ENCODE results near the gene NR5A1. TPM values are rescaled to one million over a fixed set of nuclear protein-coding genes. Genes with fewer than 3 reads are reported as not detected.

NR5A1 gene
- total RNA-seq, 2 donors from 2014 or later, result not detected

DNA sequence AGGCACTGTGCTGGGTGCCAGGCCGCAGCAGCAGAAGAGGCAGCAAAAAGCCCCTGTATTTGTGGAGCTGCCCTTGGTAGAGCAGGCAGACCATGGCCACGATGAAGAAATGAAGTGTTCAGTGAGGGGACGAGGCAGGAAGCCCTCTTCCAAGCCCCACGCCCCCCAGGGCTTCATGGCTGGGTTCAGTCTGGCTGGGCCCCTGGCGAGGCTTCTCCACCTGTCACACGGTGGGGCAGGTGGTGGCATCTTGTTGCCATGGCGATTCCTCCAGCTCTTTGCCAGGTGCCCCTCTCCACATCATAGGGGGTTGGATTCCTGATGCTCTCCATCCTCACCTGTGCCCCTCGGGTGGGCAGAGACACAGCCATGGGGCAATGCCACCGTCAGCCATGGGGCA lies 35.4 kb downstream of the NR5A1 start:
- TF ChIP-seq, protein P1, sequence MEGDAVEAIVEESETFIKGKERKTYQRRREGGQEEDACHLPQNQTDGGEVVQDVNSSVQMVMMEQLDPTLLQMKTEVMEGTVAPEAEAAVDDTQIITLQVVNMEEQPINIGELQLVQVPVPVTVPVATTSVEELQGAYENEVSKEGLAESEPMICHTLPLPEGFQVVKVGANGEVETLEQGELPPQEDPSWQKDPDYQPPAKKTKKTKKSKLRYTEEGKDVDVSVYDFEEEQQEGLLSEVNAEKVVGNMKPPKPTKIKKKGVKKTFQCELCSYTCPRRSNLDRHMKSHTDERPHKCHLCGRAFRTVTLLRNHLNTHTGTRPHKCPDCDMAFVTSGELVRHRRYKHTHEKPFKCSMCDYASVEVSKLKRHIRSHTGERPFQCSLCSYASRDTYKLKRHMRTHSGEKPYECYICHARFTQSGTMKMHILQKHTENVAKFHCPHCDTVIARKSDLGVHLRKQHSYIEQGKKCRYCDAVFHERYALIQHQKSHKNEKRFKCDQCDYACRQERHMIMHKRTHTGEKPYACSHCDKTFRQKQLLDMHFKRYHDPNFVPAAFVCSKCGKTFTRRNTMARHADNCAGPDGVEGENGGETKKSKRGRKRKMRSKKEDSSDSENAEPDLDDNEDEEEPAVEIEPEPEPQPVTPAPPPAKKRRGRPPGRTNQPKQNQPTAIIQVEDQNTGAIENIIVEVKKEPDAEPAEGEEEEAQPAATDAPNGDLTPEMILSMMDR (IDR thresholded peaks at IDR 0.05), result no peak
- H3K4me1 ChIP-seq, result no peaks in the 10 kb centered on the region
- no peak overlapping the region for H3K4me3 ChIP-seq
- no peak for DNase-seq (ENCODE audit: low spot score)
- no peaks in the 10 kb centered on the region for H3K9me3 ChIP-seq
- H3K27me3 ChIP-seq, result no peaks in the 10 kb centered on the region
- no peak overlapping the region for H3K27ac ChIP-seq
- H3K36me3 ChIP-seq, result no peaks in the 10 kb centered on the region

DNA sequence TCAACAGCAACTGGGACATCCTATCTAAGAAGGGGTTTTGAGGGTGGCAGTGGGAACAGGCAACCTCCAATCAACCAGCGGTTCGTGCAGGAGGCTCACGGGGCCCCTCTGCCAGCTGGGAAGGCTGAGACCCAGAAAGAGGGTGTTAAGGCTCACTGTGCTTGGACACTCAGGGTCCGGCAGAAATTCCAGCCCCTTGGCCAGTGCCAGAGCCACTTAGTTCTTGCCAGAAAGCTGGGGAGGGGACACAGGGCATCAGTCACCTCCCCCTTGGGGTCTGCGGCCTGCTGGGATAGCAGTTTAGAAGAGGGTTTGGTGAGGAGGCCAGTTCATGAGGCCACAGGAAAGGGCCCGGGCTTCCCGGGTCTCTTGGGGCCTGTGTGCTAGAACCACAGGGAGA lies 36.5 kb downstream of the NR5A1 start:
- Histone ChIP-seq H3K27me3 (no peaks in the 10 kb centered on the region), H3K27ac (no peak overlapping the region), H3K9me3 (no peaks in the 10 kb centered on the region), H3K36me3 (no peaks in the 10 kb centered on the region), H3K4me1 (no peaks in the 10 kb centered on the region), H3K4me3 (no peak overlapping the region)
- TF ChIP-seq, protein P1 (IDR thresholded peaks at IDR 0.05), result no peak
- no peak for DNase-seq (ENCODE audit: low spot score)

DNA sequence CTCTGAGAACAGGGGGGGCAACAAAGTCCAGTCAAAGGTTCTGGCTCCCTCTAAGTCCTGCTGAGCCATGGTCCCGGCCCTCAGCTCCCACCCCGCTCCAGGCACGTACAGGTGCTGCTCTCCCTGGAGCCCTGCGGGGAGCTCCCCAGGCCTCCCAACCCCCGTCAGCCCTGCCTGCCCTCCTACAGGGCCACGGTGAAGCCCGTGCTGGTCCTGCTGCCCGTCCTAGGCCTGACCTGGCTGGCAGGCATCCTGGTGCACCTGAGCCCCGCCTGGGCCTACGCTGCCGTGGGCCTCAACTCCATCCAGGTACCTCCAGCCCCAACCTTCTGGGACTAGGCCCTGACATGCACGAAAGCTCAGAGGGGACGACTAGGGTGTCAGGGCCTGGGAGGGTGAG lies 36.9 kb downstream of the NR5A1 start:
- TF ChIP-seq, protein P1 (IDR thresholded peaks at IDR 0.05), result no peak
- no peaks in the 10 kb centered on the region for H3K27me3 ChIP-seq

DNA sequence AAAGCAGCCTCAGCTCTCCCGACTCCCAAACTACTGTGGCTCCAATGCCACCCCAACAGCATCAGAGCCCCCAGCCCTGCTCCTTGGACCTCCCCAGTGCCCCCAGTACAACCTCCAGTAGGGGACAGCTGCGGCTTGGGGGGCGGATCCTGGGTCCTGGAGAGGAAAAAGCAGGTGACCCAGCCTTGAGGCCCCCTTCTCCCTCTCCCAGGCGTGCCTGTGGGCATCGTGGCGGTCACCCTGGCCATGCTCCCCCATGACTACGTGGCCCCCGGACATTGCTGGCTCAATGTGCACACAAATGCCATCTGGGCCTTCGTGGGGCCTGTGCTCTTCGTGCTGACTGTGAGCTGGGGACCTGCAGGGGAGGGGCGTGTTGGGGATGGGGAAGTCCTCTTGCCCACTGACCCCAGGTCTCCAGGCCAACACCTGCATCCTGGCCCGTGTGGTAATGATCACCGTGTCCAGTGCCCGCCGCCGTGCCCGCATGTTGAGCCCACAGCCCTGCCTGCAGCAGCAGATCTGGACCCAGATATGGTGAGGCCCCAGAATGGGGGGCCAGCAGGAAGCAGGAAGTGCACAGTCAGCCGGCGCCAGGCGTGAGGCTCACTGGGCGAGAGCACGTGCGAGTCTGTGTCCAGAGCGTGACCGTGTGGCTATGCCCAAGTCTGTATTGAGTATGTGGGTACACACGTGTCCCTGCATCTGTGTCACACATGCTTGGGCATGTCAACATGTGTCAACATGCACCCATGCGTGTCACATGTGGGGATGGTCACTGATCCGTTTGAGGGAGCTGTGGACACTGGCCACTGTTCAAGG lies 38.0 kb downstream of the NR5A1 start:
- Histone ChIP-seq H3K27me3 (no peaks in the 10 kb centered on the region), H3K4me1 (no peaks in the 10 kb centered on the region), H3K36me3 (no peaks in the 10 kb centered on the region), H3K9me3 (no peaks in the 10 kb centered on the region), H3K4me3 (no peak overlapping the region), H3K27ac (no peak overlapping the region)
- TF ChIP-seq, protein P1 (IDR thresholded peaks at IDR 0.05), result no peak
- DNase-seq (ENCODE audit: low spot score), result no peak

More for the DNA sequence above, 36.9 kb downstream of the NR5A1 start:
- Histone ChIP-seq H3K4me3 (no peak overlapping the region), H3K9me3 (no peaks in the 10 kb centered on the region), H3K4me1 (no peaks in the 10 kb centered on the region), H3K27ac (no peak overlapping the region), H3K36me3 (no peaks in the 10 kb centered on the region)
- no peak for DNase-seq (ENCODE audit: low spot score)

DNA sequence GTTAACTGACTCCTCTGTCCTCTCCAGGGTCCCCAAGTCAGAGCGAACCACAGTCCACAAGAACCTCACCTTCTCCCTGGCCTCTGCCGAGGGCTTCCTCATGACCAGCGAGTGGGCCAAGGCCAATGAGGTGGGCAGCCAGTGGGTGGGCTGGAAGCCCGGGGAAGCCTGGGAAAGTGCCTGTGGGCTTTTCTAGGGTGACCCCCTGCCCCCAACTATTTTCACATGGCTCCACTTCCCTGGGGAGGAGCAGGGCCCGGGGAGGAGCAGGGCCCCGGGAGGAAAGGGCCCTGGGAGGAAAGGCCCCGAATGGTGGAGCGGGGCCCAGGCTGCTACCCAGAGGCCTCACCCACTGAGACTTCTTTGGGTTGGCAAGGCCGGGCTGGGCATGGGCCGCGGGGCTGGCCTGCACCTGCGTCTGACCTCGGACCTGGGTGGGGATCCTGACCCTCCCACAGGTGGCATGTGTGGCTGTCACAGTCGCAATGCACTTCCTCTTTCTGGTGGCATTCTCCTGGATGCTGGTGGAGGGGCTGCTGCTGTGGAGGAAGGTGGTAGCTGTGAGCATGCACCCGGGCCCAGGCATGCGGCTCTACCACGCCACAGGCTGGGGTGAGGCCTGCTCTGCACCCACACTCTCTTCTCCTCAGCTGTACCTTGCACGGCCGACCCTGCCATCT lies 39.0 kb downstream of the NR5A1 start:
- TF ChIP-seq, protein P1 (IDR thresholded peaks at IDR 0.05), result no peak
- no peak for DNase-seq (ENCODE audit: low spot score)
- Histone ChIP-seq H3K27me3 (no peaks in the 10 kb centered on the region), H3K27ac (no peak overlapping the region), H3K4me3 (no peak overlapping the region), H3K9me3 (no peaks in the 10 kb centered on the region), H3K36me3 (no peaks in the 10 kb centered on the region), H3K4me1 (no peaks in the 10 kb centered on the region)
